Mesendoderm (in vitro differentiated cells): Measurements from ENCODE around the gene MRS2. TPM values are rescaled to one million over a fixed set of nuclear protein-coding genes. Genes with fewer than 3 reads are reported as not detected.

Source experiments
- DNase-seq: peaks from one replicate; pipeline ENCODE4 v3.0.0; 2013
- H2AK5ac ChIP-seq: 2 replicates; pipeline ENCODE4 v1.6.1; 2013; ENCODE audit warnings: low read length, inconsistent platforms
- H2BK120ac ChIP-seq: 2 replicates; pipeline ENCODE4 v1.6.1; 2013; ENCODE audit warnings: low read depth, mild to moderate bottlenecking, low read length, moderate library complexity, mixed read lengths
- H2BK15ac ChIP-seq: replicated peaks from 2 replicates; pipeline ENCODE4 v1.6.1; 2013; ENCODE audit warnings: low read depth, mild to moderate bottlenecking, moderate library complexity
- H2BK5ac ChIP-seq: 2 replicates; pipeline ENCODE4 v1.6.1; 2013; ENCODE audit warnings: low read length, inconsistent platforms
- H3K18ac ChIP-seq: 2 replicates; pipeline ENCODE4 v1.6.1; 2013; ENCODE audit warnings: mild to moderate bottlenecking, low read length, mixed read lengths
- H3K23ac ChIP-seq: one replicate; pipeline ENCODE4 v1.6.1; 2013; ENCODE audit warnings: low read length
- H3K27ac ChIP-seq: 2 replicates; pipeline ENCODE4 v1.5.1; 2013; ENCODE audit warnings: low read depth, mild to moderate bottlenecking, inconsistent platforms, low read length, moderate library complexity
- H3K27me3 ChIP-seq: 2 replicates; pipeline ENCODE4 v1.6.1; 2013; ENCODE audit warnings: low read length, control low read depth, mild to moderate bottlenecking, inconsistent platforms; ENCODE audit not compliant: insufficient read depth, poor library complexity
- H3K36me3 ChIP-seq: 2 replicates; pipeline ENCODE4 v1.6.1; 2013; ENCODE audit warnings: low read length, inconsistent platforms; ENCODE audit not compliant: control insufficient read depth, insufficient read depth
- H3K4ac ChIP-seq: one replicate; pipeline ENCODE4 v1.6.1; 2013; ENCODE audit warnings: low read depth, mild to moderate bottlenecking, low read length, moderate library complexity
- H3K4me1 ChIP-seq: 2 replicates; pipeline ENCODE4 v1.6.1; 2013; ENCODE audit warnings: low read depth, low read length, inconsistent platforms; ENCODE audit not compliant: control insufficient read depth
- H3K4me2 ChIP-seq: 2 replicates; pipeline ENCODE4 v1.6.1; 2013; ENCODE audit warnings: low read length
- H3K4me3 ChIP-seq: 2 replicates; pipeline ENCODE4 v1.5.1; 2013; ENCODE audit warnings: mild to moderate bottlenecking, low read length
- H3K56ac ChIP-seq: one replicate; pipeline ENCODE4 v1.6.1; 2013; ENCODE audit warnings: low read length
- H3K79me1 ChIP-seq: 2 replicates; pipeline ENCODE4 v1.6.1; 2013; ENCODE audit warnings: low read length, inconsistent platforms
- H3K79me2 ChIP-seq: 2 replicates; pipeline ENCODE4 v1.6.1; 2013; ENCODE audit warnings: mild to moderate bottlenecking, low read length; ENCODE audit not compliant: control insufficient read depth, insufficient read depth
- H3K9ac ChIP-seq: 2 replicates; pipeline ENCODE4 v1.6.1; 2013; ENCODE audit warnings: low read length, inconsistent platforms
- H4K5ac ChIP-seq: one replicate; pipeline ENCODE4 v1.6.1; 2013; ENCODE audit warnings: low read length
- H4K8ac ChIP-seq: one replicate; pipeline ENCODE4 v1.6.1; 2013; ENCODE audit warnings: low read depth, mild to moderate bottlenecking, control low read depth, low read length, moderate library complexity
- WGBS: extraction: QIAGEN DNeasy Blood & Tissue Kit; methylation state at CpG from one replicate; pipeline ENCODE4 v1.1.7; 2013; ENCODE audit warnings: low lambda C conversion rate, missing lambda C conversion rate; ENCODE audit not compliant: insufficient coverage; ENCODE audit errors: extremely low coverage; 5-methylcytosine and 5-hydroxymethylcytosine counted together
- polyA plus RNA-seq, 2 experiments: library from polyadenylated mRNA; stranded (reverse); fragments of 200-250 nt; gene quantifications; one replicate each; pipeline ENCODE4 v1.2.3, GENCODE V29; 2013

MRS2 gene
- polyA plus RNA-seq (2013, experiment 1 of 2), result 68.7 TPM
- polyA plus RNA-seq (2013, experiment 2 of 2), result 69.7 TPM

GRCh38 chr6:24402697-24403500 lies at the start of gene MRS2:
MRS2 (plus strand) TSS chr6:24402936; CDS start chr6:24403047, 111 bp downstream.
- no peak within 1 kb of the TSS for H4K5ac ChIP-seq
- H3K4ac ChIP-seq, result peak within 1 kb of the TSS; percentile 22
- no peak within 1 kb of the TSS for H2BK120ac ChIP-seq
- peak within 1 kb of the TSS; percentile 96 for H3K56ac ChIP-seq
- H3K4me3 ChIP-seq, result peak within 1 kb of the TSS; percentile 87
- H3K79me1 ChIP-seq, result peaks cover 2% of the 10 kb centered on the region
- H3K36me3 ChIP-seq, result no peaks in the 10 kb centered on the region
- no peak within 1 kb of the TSS for H4K8ac ChIP-seq
- no peak within 1 kb of the TSS for H3K23ac ChIP-seq
- peaks cover 41% of the 10 kb centered on the region for H3K79me2 ChIP-seq
- H3K9ac ChIP-seq, result peak within 1 kb of the TSS; percentile 96
- DNase-seq, result peak; percentile 91
- H2AK5ac ChIP-seq, result no peak within 1 kb of the TSS
- peak within 1 kb of the TSS; percentile 30 for H3K4me2 ChIP-seq
- H2BK15ac ChIP-seq, result no peak within 1 kb of the TSS
- peak within 1 kb of the TSS; percentile 55 for H2BK5ac ChIP-seq
- H3K27me3 ChIP-seq, result no peaks in the 10 kb centered on the region
- H3K18ac ChIP-seq, result peak within 1 kb of the TSS; percentile 71
- peaks cover 13% of the 10 kb centered on the region for H3K4me1 ChIP-seq
- peak within 1 kb of the TSS; percentile 32 for H3K27ac ChIP-seq
- WGBS, result no CpG with 5 or more reads among the region's 63 CpGs

- Histone ChIP-seq H4K8ac (no peak overlapping the region), H3K23ac (no peak overlapping the region), H2BK5ac (no peak overlapping the region), H3K18ac (no peak overlapping the region), H3K56ac (no peak overlapping the region), H2BK15ac (no peak overlapping the region), H3K79me1 (no peaks in the 10 kb centered on the region), H3K4me1 (no peaks in the 10 kb centered on the region), H2AK5ac (no peak overlapping the region), H3K27me3 (no peaks in the 10 kb centered on the region), H3K4ac (no peak overlapping the region), H3K36me3 (no peaks in the 10 kb centered on the region), H3K9ac (no peak overlapping the region), H3K79me2 (no peaks in the 10 kb centered on the region), H2BK120ac (no peak overlapping the region), H3K4me2 (no peak overlapping the region), H4K5ac (no peak overlapping the region), H3K4me3 (no peak overlapping the region), H3K27ac (no peak overlapping the region)
- no peak for DNase-seq
- no CpG with 5 or more reads among the region's 1 CpG for WGBS
Observed at GRCh38 chr6:24353861-24354260, 48.9 kb upstream of the MRS2 start.

GRCh38 chr6:24355393-24355792 lies 47.3 kb upstream of the MRS2 start:
- no CpG with 5 or more reads among the region's 4 CpGs for WGBS

GRCh38 chr6:24356310-24356973 lies 46.3 kb upstream of the MRS2 start:
- no peak overlapping the region for H3K4ac ChIP-seq
- H3K27ac ChIP-seq, result no peak overlapping the region
- no peak overlapping the region for H4K8ac ChIP-seq
- H3K4me1 ChIP-seq, result no peaks in the 10 kb centered on the region
- H3K18ac ChIP-seq, result no peak overlapping the region
- H3K79me1 ChIP-seq, result no peaks in the 10 kb centered on the region
- no peak overlapping the region for H2AK5ac ChIP-seq
- H3K27me3 ChIP-seq, result no peaks in the 10 kb centered on the region
- H3K79me2 ChIP-seq, result no peaks in the 10 kb centered on the region
- no peak overlapping the region for H3K56ac ChIP-seq
- no peak overlapping the region for H3K4me2 ChIP-seq
- no peak overlapping the region for H2BK15ac ChIP-seq
- WGBS, result no CpG with 5 or more reads among the region's 5 CpGs
- no peak for DNase-seq
- no peak overlapping the region for H4K5ac ChIP-seq
- H3K36me3 ChIP-seq, result no peaks in the 10 kb centered on the region
- H2BK5ac ChIP-seq, result no peak overlapping the region
- H3K9ac ChIP-seq, result no peak overlapping the region
- no peak overlapping the region for H3K23ac ChIP-seq
- H3K4me3 ChIP-seq, result no peak overlapping the region
- no peak overlapping the region for H2BK120ac ChIP-seq

More at GRCh38 chr6:24355393-24355792, 47.3 kb upstream of the MRS2 start:
- Histone ChIP-seq H4K8ac (no peak overlapping the region), H3K27ac (no peak overlapping the region), H3K4me1 (no peaks in the 10 kb centered on the region), H2AK5ac (no peak overlapping the region), H3K36me3 (no peaks in the 10 kb centered on the region), H4K5ac (no peak overlapping the region), H3K79me2 (no peaks in the 10 kb centered on the region), H3K4me2 (no peak overlapping the region), H2BK5ac (no peak overlapping the region), H2BK15ac (no peak overlapping the region), H3K18ac (no peak overlapping the region), H3K9ac (no peak overlapping the region), H3K56ac (no peak overlapping the region), H2BK120ac (no peak overlapping the region), H3K27me3 (no peaks in the 10 kb centered on the region), H3K23ac (no peak overlapping the region), H3K4me3 (no peak overlapping the region), H3K79me1 (no peaks in the 10 kb centered on the region), H3K4ac (no peak overlapping the region)
- no peak for DNase-seq

GRCh38 chr6:24357336-24358218 lies 45.2 kb upstream of the MRS2 start, which contains the start of gene DCDC2:
DCDC2 (minus strand) TSS chr6:24358059; CDS start chr6:24357750, 309 bp downstream.
- H3K27me3 ChIP-seq, result no peaks in the 10 kb centered on the region
- H3K79me2 ChIP-seq, result no peaks in the 10 kb centered on the region
- no peak within 1 kb of the TSS for H3K4me3 ChIP-seq
- no peaks in the 10 kb centered on the region for H3K79me1 ChIP-seq
- no peaks in the 10 kb centered on the region for H3K36me3 ChIP-seq
- no peak within 1 kb of the TSS for H4K8ac ChIP-seq
- no peak within 1 kb of the TSS for H2BK120ac ChIP-seq
- H3K4me2 ChIP-seq, result no peak within 1 kb of the TSS
- H2BK5ac ChIP-seq, result no peak within 1 kb of the TSS
- DNase-seq, result no peak
- no peak within 1 kb of the TSS for H3K23ac ChIP-seq
- no peak within 1 kb of the TSS for H2AK5ac ChIP-seq
- no peak within 1 kb of the TSS for H3K9ac ChIP-seq
- no peaks in the 10 kb centered on the region for H3K4me1 ChIP-seq
- no peak within 1 kb of the TSS for H3K18ac ChIP-seq
- H3K4ac ChIP-seq, result no peak within 1 kb of the TSS
- H3K27ac ChIP-seq, result no peak within 1 kb of the TSS
- WGBS, result no CpG with 5 or more reads among the region's 61 CpGs
- no peak within 1 kb of the TSS for H2BK15ac ChIP-seq
- no peak within 1 kb of the TSS for H3K56ac ChIP-seq
- H4K5ac ChIP-seq, result no peak within 1 kb of the TSS
